Measurements from ENCODE around the gene GMDS. TPM values are rescaled to one million over a fixed set of nuclear protein-coding genes. Genes with fewer than 3 reads are reported as not detected.

The GMDS gene
- total RNA-seq, 1 donor from 2014 or later, result 6.2 TPM

DNA sequence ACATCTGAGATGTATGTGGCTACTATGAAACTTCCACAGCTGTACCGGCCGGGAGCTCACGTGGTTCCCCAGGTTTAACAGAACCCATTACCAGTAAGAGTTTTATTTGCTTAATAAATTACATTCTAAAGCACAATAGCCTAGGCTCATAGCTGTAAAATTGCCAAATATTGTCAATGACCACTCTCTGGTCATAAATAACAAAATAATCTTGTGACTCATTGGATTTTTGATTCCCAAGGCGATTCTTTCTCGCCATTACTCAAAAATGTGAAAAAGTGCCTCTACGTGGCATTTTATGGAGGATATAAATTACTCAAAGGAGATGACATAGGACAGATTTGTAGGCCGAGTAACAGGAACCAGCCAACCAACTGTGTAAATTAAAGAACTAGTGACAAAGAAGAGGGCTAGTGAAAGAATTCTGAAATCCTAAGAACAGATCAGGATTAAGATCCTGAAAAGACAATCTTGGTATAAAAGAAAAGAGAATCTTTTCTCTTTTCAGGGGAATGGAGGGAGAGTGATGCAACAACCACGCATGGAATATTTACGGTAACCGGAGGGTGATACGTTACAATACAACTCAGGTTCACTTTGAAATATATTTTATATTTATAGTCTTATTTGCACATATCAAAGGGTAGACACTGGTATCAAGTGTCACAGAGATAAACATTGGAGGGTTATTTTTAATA, 436.0 kb downstream of the GMDS start:
- no peak for DNase-seq (ENCODE audit: low read depth in 2 of 2)

DNA sequence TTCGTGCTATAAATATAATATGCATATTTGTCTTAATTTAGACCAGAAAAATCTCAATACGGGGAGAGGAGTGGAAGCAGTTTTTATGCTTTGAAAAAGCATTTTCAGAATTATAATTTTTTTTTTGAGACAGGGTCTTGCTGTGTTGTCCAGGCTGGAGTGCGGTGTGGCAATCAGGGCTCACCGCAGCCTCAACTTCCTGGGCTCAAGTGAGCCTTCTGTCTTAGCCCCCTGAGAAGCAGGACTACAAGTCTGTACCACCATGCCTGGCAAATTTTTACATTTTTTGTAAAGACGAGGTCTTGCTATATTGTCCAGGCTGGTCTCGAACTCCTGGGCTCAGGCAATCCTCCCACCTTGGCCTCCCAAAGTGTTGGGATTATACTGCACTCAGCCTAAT, 438.5 kb downstream of the GMDS start:
- no peak for DNase-seq (ENCODE audit: low read depth in 2 of 2)

GRCh38 chr6:1802491-1803395, 442.7 kb downstream of the GMDS start:
- no peak for DNase-seq (ENCODE audit: low read depth in 2 of 2)

DNA sequence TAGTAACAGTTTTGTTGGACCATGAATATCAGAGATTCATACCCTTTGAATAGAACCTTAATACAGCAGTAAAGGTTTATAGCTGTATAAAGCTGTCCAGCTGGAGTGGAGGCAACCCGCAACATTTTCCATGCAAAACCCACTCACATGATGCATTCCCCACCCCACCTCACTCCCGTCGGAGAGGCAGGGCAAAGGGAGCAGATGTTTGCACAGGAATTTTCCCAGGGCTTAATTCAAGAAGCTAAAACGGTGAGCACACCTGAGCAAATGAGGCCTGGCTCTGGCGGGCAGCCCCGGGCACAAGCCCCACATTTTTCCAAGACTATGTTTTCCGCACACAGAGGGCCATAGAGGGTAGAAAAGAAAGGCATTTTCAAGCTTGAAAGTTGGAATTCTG, 444.0 kb downstream of the GMDS start:
- DNase-seq (ENCODE audit: low read depth in 2 of 2), result no peak

DNA sequence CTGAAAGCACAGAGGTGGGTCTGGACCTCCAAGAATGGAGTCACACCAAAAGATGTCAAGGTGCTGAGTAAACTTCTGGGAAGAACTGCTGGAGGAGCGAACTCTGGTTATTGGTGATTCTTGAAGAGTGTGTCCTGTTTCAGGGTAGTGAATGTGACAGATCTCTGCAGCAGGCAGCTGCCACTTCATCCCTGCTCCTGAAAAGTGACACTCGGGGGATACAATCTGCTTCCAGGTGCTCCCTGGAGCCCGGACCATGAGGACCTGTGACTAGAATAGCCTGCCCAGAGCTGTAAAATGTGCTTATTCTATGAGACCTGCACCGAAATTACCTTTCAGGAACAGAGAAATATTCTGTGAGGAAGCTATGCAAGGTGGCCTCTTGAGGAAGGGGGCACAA, 444.6 kb downstream of the GMDS start:
- no peak for DNase-seq (ENCODE audit: low read depth in 2 of 2)

- DNase-seq (ENCODE audit: low read depth in 2 of 2), result no peak
Observed at GRCh38 chr6:1798965-1799325, 446.5 kb downstream of the GMDS start.

DNA sequence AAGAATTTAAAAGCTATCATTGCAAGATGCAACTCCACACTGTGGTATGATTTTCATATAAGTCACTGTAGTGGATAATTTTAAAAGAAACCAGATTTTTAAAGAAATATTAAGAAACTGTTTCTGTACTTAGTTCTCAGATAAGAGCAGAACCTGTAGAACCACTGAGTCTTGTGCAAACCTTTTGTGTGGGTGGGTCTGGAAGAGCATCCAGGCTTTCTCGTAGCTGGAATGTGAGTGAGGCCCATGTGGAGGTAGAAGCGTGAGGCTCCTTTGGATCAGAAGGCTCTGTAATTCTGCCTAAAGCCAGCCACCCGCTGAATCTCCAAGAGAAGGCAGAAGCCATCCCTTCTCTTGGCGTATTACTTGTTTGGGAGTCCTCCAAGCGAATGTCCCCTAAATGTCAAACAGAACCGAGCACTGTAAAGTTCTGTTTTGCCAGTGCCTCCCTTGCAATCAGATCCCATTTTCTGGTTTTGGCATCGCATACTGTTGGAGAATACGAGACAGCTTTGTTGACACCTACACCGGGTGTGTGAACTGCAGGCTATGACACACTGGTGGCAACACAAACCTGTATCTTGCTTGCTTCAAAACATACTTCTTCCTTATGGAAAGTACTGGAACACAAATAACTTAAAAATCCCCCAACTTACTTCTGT, 447.0 kb downstream of the GMDS start:
- DNase-seq (ENCODE audit: low read depth in 2 of 2), result no peak

DNA sequence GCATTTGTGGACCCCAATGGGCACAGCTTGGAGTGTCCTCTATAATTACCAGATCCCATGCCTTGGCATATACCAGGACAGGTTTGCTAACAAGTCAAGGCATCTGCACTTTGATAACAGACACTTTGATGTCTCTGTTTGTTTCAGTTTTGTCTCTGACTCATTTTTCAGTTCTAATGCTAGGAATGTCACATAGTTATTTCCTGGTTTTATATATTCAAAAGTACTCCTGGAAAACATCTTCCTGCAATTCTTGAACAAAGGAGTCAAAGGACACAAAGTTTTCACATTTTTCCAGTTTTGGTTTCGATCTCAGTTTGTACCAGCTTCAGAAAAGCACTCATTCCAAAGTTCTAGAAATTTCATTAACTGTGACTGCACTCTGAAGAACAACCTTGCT, 447.6 kb downstream of the GMDS start:
- peak; percentile 52 to 71 for DNase-seq (ENCODE audit: low read depth in 2 of 2)

- DNase-seq (ENCODE audit: low read depth in 2 of 2), result no peak
Observed at GRCh38 chr6:1796706-1797529, 448.5 kb downstream of the GMDS start.

GRCh38 chr6:1795910-1796309, 449.5 kb downstream of the GMDS start:
- DNase-seq (ENCODE audit: low read depth in 2 of 2), result no peak

- DNase-seq (ENCODE audit: low read depth in 2 of 2), result no peak
Observed at GRCh38 chr6:1792989-1793388, 452.4 kb downstream of the GMDS start.

GRCh38 chr6:1790684-1791083, 454.7 kb downstream of the GMDS start:
- DNase-seq (ENCODE audit: low read depth in 2 of 2), result no peak

DNA sequence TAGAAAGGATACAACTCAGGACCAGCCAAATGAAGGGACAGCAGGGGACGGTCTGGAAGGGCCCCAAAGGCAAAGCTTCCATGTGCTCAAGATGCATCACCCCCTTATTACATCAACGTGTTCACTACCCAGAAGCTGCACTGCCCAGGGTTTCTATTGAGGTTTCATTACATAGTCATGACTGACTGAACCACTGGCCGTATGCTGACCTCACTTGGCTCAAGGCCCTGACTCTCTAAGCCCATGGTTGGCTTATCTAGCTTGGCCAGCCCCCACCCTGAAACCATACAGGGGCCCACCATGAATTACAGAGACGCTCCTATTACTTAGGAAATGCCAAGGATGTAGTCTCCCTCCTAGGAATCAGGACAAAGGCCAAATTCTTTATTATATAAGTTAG, 456.3 kb downstream of the GMDS start:
- peak in 1 of 2 donors; percentile 54 for DNase-seq (ENCODE audit: low read depth in 2 of 2)

DNA sequence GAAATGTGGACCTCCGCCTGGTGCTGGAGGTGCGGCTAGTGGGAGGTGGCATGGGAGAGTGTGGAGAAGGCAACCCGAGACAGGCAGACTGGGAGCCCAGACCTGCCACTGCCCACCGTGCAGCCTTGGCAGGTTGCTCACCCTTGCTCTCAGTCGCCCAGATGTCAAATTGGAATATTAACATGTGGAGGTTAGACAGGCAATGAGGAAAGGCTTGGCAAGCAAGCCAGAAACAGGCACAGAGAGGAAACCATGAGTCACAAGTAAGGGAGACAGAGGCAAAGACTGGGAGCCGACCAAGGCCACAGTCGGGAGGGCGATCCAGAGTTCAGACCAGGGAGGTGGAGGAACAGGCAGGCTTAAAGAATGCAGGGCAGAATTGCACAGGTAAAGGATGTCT, 457.5 kb downstream of the GMDS start:
- DNase-seq (ENCODE audit: low read depth in 2 of 2), result peak in 1 of 2 donors; percentile 89

DNA sequence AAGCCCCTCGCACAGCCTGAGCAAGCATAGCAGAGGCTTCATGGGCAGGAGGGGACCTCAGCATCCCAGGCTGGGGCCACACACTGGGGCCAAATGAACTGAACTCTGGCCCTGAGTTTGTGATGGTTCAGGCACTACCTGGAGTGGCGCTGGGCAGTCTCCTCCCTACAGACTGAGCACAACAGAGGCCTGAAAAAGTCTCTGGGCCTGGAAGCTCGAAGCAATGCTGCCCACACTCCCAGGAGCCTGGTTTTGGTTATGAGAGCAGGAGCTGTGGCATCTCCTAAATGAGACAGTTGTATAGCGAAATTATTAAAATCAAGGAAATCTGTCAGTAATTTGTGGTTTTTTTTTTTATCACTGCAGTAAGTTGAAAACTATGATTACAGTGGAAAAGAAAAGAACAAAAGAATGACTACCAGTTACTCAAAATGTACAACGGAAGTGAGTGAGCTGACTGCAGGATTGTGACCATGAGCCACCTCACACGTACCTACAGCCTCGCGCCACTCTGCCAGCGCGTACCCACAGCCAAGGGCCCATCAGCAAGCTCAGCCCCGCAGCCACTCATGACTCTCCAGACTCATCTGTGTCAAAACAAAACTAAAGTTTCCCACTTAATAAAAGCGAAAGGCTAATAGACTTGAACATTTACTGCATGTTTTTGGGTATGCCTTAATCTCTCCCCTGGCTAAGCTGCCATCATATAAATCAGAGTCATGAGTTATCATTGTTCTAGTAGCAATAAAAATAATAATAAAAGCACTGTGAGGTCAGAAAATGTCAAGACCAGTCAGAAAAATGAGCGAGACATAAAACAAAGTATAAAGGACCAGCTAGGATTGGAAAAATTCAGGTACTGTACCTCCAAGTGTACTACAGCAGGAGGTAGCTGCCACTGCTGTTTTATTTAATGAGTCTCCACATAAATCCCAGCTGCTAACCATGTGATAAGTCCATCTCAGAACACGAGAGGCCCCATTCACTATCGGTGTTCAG, 458.7 kb downstream of the GMDS start:
- DNase-seq (ENCODE audit: low read depth in 2 of 2), result peak in 1 of 2 donors; percentile 66

DNA sequence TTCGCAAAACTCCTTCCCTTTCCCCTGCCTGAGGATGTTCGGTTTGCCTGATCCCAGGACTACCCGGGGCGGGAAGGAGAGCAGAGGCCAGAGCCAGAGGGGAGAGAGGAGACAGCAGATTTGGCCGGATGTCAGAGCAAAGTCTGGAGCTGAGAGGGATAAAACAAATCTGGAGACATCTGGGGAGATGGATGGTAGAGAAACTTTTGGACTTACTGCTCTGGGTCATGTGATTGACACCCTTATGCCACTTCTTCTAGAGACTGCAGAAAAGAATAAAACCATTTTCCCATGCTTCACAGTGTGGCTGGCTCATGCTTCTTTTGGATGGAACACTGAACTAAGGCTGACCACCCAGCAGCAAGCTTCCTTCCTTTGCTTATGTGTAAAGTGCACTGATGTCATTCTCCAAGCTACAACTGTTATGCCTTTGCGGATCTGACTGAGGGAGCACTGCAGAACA, 461.0 kb downstream of the GMDS start:
- DNase-seq (ENCODE audit: low read depth in 2 of 2), result peak in 1 of 2 donors; percentile 62

DNA sequence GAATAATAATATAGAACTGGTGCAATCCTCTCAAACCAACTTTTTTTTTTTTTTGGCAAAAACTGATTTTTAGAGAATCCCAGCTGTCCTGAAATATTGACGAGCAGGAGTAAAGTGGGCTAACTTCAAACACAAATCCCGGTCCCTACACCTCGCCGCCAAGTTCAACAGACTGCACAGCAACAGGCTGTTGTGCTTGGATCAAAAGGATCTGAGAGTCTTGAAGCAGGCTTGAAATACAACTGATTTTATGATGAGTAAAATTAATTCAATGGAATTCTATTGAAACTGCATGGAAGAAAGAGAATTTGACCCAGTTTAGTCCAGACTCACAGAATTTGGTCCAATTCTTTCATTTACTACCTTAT, 463.6 kb downstream of the GMDS start:
- DNase-seq (ENCODE audit: low read depth in 2 of 2), result no peak

DNA sequence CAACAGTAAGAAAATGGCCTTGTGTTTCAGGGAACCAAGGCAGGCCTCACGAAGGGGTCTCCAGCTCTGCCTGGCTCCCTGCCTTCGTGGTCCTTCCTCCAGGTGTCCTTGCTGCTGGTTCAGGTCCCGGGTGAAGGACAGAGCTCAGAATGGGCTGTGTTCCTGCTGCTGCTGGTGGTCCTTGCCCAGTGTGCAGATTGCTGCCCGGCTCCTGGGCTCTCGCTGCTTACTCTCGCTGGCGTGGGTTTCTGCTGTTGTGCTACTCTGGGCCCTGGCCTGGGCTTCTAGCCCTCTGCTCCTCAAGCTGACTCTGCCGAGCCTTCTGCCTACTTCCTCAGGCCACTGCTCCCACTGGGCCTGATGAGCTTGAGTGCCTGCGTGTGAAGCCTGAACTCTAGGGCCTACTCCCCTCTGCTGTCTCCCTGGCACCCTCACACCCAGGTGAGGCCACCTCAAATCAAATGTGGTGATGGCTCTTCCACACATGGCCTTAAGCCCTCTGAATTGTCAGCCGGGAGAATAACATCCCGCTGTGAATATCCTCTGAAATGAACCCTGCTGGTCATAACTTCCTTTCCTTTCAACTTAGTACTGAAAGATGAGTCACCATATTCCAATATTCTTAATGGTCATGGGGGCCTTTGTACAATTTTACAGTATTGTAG, 464.1 kb downstream of the GMDS start:
- peak; percentile 87 for DNase-seq (ENCODE audit: low read depth in 2 of 2)

DNA sequence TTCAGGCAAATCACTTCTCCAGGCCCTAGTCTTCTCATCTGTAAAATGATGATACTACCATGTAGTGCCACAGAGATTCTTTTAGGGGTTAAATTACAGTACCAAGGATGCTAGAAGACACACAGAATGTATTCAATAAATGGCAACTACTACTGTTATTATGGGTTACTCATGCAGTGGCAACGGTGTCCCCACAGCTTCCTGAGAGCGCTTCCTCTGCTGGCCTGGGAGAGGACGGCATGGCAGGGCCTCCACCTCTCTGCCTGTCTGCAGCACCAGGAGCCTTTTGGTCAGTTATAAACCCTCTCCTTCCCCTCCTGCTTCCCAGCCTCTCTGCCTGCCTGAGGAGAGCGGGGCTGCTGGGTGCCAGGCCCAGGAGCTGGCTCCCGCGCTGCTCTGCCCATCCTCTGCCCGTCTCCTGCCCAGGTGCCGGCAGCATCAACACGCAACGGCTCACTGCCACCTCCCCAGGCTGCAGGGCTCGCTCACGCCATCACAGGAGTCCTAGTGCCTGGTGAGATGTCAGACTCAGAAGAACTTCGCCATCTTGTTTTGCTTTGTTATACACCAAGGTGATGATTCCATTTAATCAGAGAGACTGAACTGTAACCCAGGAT, 465.0 kb downstream of the GMDS start:
- DNase-seq (ENCODE audit: low read depth in 2 of 2), result no peak

All from dermis microvascular lymphatic vessel endothelial cell (primary cell).